ENCODE measurements around the gene B3GAT1. TPM values are rescaled to one million over a fixed set of nuclear protein-coding genes. Genes with fewer than 3 reads are reported as not detected.

B3GAT1 gene
- total RNA-seq, 4 donors from 2014 or later = 0.22 to 0.33 TPM; not detected in 2

DNA sequence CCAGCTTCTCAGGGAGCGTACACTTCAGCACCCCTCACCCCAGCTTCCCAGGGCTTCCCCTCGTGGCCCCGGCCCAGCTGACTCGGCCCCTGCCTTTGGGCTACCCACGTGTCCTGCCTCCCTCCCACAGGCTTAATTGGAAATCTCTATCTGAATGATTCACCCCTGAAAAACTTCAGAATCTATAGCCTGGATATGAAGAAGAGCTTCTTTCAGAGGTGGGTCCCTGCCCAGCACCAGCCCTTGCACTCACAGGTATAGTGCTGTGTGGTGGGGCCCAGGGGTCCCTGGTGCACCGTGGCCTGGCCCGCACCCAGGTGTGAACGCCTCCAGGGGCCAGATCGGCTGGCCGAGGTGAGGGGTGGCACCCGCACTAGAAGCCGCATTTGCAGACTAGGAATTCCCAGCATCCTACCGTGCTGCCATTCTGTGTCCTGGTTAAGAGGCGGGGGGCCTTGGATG is 38.4 kb downstream of the B3GAT1 start:
- TF ChIP-seq, protein P1, sequence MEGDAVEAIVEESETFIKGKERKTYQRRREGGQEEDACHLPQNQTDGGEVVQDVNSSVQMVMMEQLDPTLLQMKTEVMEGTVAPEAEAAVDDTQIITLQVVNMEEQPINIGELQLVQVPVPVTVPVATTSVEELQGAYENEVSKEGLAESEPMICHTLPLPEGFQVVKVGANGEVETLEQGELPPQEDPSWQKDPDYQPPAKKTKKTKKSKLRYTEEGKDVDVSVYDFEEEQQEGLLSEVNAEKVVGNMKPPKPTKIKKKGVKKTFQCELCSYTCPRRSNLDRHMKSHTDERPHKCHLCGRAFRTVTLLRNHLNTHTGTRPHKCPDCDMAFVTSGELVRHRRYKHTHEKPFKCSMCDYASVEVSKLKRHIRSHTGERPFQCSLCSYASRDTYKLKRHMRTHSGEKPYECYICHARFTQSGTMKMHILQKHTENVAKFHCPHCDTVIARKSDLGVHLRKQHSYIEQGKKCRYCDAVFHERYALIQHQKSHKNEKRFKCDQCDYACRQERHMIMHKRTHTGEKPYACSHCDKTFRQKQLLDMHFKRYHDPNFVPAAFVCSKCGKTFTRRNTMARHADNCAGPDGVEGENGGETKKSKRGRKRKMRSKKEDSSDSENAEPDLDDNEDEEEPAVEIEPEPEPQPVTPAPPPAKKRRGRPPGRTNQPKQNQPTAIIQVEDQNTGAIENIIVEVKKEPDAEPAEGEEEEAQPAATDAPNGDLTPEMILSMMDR (IDR thresholded peaks at IDR 0.05; ENCODE audit: low read depth) = no peak

DNA sequence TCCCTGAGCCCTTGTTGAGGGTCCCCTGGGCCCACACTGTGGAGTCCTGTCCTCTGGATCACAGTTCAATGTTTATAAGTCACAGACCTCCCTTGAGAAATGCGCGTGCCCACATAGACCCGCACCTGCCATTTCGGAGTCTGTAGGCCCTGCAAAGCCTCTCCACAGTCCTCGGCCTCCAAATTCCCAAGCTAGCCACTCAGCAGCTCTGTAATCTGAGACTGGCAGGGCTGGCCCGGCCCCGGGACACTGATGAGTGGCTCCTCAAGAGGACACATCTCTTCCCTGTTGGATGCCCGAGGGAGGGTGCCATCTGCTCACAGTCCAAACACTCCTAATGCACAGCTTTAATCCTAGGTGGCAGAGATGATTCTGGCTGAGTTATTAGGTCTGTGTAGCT is 39.1 kb downstream of the B3GAT1 start:
- TF ChIP-seq, protein P1 (IDR thresholded peaks at IDR 0.05; ENCODE audit: low read depth) = no peak

DNA sequence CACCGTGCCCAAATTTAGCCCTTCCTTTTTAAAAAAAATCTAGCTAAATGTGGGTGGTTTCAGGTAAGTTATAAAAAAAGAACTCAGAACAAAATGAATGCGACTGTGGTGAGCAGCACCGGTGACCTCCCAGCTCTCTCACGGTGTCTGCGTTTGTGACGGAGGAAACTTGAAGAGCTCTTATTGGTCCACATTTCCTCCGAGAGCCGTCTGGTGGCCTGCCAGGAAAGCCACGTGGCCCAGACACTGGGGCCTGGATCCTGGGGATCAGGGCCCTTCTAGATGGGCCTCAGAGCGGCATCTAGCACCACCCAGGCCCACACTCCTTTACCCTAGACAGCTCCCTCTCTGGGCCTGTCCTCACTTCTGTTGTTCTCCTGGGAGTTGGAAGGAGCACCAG is 39.5 kb downstream of the B3GAT1 start:
- TF ChIP-seq, protein P1 (IDR thresholded peaks at IDR 0.05; ENCODE audit: low read depth) = no peak

DNA sequence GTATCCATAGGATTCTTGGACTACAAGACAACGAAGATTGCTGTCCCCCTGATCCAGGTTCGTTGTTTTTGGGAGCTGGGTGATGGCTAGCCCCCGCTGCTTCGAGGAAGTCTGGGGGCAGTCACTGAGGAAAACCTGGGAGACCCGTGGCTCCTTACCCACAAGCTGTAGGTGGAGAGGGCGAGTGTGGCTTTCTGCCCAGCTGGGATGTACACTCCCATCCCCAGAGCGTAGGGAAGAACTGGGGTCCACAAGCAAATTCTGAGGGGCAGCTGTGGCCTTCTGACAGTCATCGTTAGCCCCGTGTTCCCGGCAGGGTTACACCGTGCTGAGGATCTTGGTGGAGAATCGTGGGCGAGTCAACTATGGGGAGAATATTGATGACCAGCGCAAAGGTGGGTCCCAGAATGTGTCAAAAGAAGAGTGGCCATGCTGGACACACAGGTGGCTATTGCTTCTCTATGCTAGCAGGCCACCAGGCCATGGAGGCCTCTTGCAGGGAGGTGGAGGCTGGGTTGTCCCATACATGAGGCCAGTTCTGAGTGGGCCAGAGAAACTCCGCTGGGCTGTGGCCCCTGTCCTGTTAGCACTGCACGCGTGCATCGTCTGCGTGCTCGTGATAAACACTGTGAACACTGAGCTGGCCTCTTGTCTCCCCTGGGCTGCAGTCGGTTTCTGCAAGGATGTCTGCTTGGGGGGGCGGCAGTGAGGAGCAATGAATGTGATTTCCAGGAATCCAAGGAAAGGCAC is 40.4 kb downstream of the B3GAT1 start:
- TF ChIP-seq, protein P1 (IDR thresholded peaks at IDR 0.05; ENCODE audit: low read depth) = no peak

DNA sequence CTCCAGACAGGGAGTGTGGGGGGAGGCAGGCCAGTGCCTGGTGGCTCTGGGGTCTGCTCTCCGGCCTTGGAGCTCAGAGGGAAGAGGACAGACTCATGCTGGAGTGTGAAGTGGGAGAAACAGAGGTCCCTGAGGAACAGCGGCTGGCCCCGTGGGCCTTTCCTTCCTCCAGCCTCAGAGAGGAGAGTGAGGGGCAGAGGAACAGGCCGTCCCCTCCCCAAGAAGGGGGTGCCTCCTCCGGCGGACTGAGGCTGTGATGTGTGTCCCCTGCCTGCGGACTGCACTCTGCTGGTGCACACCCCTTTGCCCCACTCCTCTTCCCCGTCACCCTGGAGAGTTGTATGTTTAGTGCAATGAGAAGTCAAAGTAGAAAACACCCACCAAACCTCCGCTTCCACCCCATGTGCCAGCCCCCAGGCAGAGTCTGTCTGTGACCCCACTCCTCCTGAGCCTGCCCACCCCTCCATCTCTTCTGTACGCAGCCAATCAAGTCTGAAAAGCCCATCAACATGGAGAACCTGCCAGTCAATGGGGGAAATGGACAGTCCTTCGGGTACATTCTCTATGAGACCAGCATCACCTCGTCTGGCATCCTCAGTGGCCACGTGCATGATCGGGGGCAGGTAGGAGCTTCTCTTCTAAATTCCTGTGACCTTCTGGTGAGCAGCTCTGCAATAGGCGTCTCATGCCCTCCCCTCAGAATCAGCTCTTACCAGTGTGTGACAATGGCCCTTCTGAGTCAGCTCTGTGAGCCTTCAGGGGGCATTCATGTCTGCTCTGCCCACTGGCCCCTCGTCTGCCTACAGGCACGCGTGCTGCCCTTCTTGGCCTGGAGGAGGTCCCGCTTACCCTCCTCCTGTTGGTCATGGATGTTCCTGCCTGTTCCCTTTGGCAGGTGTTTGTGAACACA is 41.3 kb downstream of the B3GAT1 start:
- TF ChIP-seq, protein P1 (IDR thresholded peaks at IDR 0.05; ENCODE audit: low read depth) = no peak

DNA sequence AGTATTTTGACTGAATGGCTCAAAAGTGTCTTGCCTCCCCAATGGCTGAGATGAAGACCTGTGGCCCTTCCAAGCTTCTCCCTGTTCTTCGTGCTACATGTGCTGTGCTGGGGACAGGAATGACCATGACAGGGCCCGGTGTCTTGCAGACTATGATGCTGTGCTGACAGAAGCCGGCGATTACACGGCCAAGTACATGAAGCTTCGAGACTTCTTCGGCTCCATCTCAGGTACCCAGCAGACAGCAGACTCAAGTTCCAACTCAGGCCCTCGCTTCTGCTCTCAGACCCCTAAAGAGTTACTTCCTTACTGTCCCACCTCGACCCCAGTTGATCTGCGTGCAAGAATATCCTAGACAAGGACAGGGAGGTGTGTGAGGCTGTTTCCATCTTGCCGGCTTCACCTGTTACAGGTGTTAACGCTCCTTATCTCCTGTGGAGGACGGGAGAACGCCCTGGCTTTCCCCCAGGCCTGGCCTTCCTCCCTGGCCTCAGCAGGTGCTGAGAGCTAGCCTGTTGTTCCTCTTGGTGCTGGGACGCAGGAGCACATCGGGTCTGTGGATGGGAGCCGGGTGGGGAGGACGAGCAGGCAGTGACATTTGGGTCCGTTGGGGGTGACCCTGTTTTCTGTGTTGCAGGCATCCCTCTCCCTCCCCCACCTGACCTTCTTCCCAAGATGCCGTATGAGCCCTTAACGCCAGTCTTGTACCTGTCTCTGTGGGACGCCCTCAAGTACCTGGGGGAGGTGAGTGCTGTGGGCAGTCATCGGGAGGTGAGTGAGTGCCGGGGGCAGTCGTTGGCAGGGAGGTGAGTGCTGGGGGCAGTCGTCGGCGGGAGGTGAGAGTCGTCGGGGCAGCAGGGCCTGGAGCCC is 42.2 kb downstream of the B3GAT1 start:
- TF ChIP-seq, protein P1 (IDR thresholded peaks at IDR 0.05; ENCODE audit: low read depth) = no peak
